Stomach (tissue), 4 donors: ENCODE measurements around the gene RASAL2.

Experiments
- CTCF ChIP-seq, 7 experiments: fragments of 450-650 bp in 4 of 7; fragments of 200-600 bp in 3 of 7; sonication (generic) in 3 of 7; IDR thresholded peaks; one replicate each; pipeline ENCODE4 v1.5.1; 2016 to 2019; ENCODE audit warnings: antibody characterized with exemption in 7 of 7, control low read depth in 2 of 7, mild to moderate bottlenecking in 1 of 7
- EP300 ChIP-seq: sonication (generic); formaldehyde crosslinking; IDR thresholded peaks from one replicate; pipeline ENCODE4 v1.6.1; 2017; ENCODE audit warnings: antibody characterized with exemption
- POLR2A ChIP-seq, 4 donors: fragments of 450-650 bp; IDR thresholded peaks; one replicate each; pipeline ENCODE4 v1.6.1; 2016; ENCODE audit warnings: antibody characterized with exemption in 4 of 4, control low read depth in 2 of 4, mild to moderate bottlenecking in 1 of 4, moderate library complexity in 1 of 4

DNA sequence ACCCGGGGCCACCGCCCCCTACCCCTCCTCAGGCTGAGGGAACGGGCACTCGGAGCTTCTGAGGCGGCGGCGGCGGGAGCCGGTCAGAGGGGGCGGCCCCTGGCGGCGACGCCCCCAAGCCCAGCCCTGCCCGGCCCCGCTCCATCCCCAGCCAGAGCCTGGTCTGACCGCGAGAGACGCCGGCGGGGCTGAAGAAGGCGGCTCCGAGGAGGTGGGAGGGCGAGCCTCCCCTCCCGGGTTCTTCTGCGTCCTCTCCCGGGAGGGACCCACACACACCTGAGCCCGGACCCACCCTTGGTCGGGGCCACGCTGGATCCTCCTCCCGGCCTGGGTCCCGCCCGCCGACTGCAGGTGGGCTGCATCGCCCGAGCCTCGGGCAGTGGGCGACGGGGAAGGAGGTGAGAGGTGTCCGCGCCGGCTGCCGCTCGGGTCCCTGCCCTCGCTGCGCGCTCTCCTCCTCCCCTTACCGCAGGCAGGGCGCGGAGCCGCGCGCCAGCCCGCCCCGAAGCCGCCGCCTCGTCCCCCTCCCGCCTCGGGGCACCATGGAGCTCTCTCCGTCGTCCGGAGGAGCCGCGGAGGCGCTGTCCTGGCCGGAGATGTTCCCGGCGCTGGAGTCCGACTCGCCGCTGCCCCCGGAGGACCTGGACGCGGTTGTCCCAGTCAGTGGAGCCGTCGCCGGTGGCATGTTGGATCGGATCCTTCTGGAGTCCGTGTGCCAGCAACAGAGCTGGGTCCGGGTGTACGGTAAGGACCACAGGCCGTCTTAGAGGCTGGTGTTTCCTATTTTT lies at the start of gene RASAL2:
- TF ChIP-seq CTCF (IDR thresholded peaks at IDR 0.05): peak in 1 of 7 experiments; percentile 6
- no peak for TF ChIP-seq POLR2A (IDR thresholded peaks at IDR 0.05)
- TF ChIP-seq EP300: no peak
